NCI-H1417 treated with DMSO at 0.1 percent for 48 hours (cell line): ENCODE data around the gene ADARB2.

Experiments
- DNase-seq: peaks from one replicate; lab custom pipeline; 2025; lab: John Stamatoyannopoulos, UW

ADARB2 gene

GRCh38 chr10:1128649-1129048 lies 608.7 kb downstream of the ADARB2 start:
- DNase-seq: no peak

DNA sequence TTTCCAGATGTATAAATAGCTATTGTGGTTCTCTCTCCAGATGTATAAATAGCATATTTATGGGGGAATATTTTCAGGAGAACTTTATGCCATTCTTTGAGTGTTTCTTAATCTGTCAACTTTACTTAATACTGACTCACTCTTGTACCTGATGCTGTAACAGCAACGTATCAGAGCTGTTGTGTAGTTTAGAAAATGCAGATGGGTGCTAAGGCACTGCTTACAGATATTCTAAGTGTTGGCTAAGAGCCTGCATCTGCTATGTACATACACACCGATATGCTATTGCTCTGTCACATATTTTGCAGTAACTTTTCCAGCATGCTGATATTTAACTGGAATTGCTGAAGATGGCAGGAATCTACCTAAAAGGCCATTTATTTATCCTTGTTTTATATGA lies 609.2 kb downstream of the ADARB2 start:
- no peak for DNase-seq

DNA sequence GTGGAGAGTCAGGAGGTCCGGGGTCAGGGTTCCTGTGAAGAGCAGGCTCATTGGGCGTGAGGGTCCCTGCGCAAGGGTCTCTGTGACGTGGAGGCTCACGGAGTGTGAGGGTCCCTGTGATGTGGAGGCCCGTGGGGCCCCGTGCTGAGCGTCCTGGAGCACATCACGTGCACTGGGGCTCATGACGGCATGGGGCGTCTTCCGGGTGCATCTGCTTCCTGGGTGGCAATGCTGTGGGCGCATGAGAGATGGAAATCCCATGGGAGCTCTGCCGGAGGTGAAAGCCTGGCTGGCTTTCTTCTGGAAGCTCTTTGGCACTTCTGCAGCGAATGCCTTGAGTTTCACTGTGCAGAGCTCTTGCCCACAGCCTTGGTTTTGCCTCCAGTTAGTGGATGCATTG lies 609.7 kb downstream of the ADARB2 start:
- no peak for DNase-seq
